Gastroesophageal sphincter (tissue), 4 donors: ENCODE results near the gene CMTM6. TPM values are rescaled to one million over a fixed set of nuclear protein-coding genes. Genes with fewer than 3 reads are reported as not detected.

Experiments used
- ATAC-seq: fragments of 150-250 bp; one replicate; pipeline ENCODE4 v1.9.1; 2016; ENCODE audit warnings: mild to moderate bottlenecking, moderate library complexity
- H3K27ac ChIP-seq, 4 donors: fragments of 200-600 bp; sonication (generic) in 3 of 4; 1 replicate in 3 of 4; 2 replicates in 1 of 4; pipeline ENCODE4 v1.5.1; 2016 to 2019
- H3K27me3 ChIP-seq: fragments of 200-600 bp; sonication (generic); one replicate; pipeline ENCODE4 v1.5.1; 2019
- H3K36me3 ChIP-seq, 2 donors: fragments of 200-600 bp; sonication (generic); one replicate each; pipeline ENCODE4 v1.5.1; 2019; ENCODE audit warnings: control low read depth in 1 of 2
- H3K4me1 ChIP-seq, 3 donors: fragments of 200-600 bp; sonication (generic); 1 replicate in 2 of 3; 2 replicates in 1 of 3; pipeline ENCODE4 v1.5.1; 2016 to 2019; ENCODE audit warnings: control low read depth in 2 of 3
- H3K4me3 ChIP-seq, 2 donors: fragments of 200-600 bp; sonication (generic); one replicate each; pipeline ENCODE4 v1.5.1; 2019; ENCODE audit warnings: mild to moderate bottlenecking in 1 of 2, moderate library complexity in 1 of 2
- H3K9me3 ChIP-seq, 3 donors: fragments of 200-600 bp; sonication (generic); one replicate each; pipeline ENCODE4 v1.5.1; 2017 to 2019; ENCODE audit warnings: control low read depth in 2 of 3
- EP300 ChIP-seq: sonication (generic); formaldehyde crosslinking; IDR thresholded peaks from one replicate; pipeline ENCODE4 v1.6.1; 2017; ENCODE audit warnings: antibody characterized with exemption, mild to moderate bottlenecking
- POLR2A ChIP-seq, 2 donors: fragments of 450-650 bp; IDR thresholded peaks; one replicate each; pipeline ENCODE4 v1.6.1; 2017; ENCODE audit warnings: antibody characterized with exemption in 2 of 2, mild to moderate bottlenecking in 2 of 2, moderate library complexity in 1 of 2
- POLR2AphosphoS5 ChIP-seq: sonication (generic); formaldehyde crosslinking; IDR thresholded peaks from one replicate; pipeline ENCODE4 v1.6.1; 2017; ENCODE audit warnings: antibody characterized with exemption
- WGBS, 2 donors: methylation state at CpG; one replicate each; pipeline ENCODE4 v1.1.5; 2018; ENCODE audit warnings: low coverage in 1 of 2; 5-methylcytosine and 5-hydroxymethylcytosine counted together
- total RNA-seq, 4 donors: library from RNA; depleted of rRNA; stranded (reverse); fragments of >200 nt; gene quantifications; one replicate each; pipeline ENCODE4 v1.1.0, GENCODE V29; 2016
- TF ChIP-seq, protein P1 (sequence below), 4 experiments: fragments of 200-600 bp in 2 of 4; fragments of 450-650 bp in 2 of 4; sonication (generic) in 1 of 4; IDR thresholded peaks; one replicate each; pipeline ENCODE4 v1.5.1; 2017 to 2019; ENCODE audit warnings: antibody characterized with exemption in 4 of 4, mild to moderate bottlenecking in 2 of 4, moderate library complexity in 2 of 4

Gene CMTM6
- total RNA-seq, 4 donors from 2014 or later = 38.8 to 64.0 (median 55.5) TPM

GRCh38 chr3:32436816-32437189 is 65.8 kb downstream of the CMTM6 start:
- WGBS, 2 donors = 80 to 100% methylated on average over 2 to 4 of the region's 4 CpGs
- no peaks in the 10 kb centered on the region for H3K36me3 ChIP-seq
- no peak overlapping the region for H3K27ac ChIP-seq
- TF ChIP-seq POLR2A (IDR thresholded peaks at IDR 0.05) = no peak
- TF ChIP-seq EP300 = no peak
- no peak overlapping the region for H3K4me3 ChIP-seq
- ATAC-seq = no peak
- H3K4me1 ChIP-seq = no peaks in the 10 kb centered on the region
- H3K27me3 ChIP-seq = no peaks in the 10 kb centered on the region
- H3K9me3 ChIP-seq = no peaks in the 10 kb centered on the region

DNA sequence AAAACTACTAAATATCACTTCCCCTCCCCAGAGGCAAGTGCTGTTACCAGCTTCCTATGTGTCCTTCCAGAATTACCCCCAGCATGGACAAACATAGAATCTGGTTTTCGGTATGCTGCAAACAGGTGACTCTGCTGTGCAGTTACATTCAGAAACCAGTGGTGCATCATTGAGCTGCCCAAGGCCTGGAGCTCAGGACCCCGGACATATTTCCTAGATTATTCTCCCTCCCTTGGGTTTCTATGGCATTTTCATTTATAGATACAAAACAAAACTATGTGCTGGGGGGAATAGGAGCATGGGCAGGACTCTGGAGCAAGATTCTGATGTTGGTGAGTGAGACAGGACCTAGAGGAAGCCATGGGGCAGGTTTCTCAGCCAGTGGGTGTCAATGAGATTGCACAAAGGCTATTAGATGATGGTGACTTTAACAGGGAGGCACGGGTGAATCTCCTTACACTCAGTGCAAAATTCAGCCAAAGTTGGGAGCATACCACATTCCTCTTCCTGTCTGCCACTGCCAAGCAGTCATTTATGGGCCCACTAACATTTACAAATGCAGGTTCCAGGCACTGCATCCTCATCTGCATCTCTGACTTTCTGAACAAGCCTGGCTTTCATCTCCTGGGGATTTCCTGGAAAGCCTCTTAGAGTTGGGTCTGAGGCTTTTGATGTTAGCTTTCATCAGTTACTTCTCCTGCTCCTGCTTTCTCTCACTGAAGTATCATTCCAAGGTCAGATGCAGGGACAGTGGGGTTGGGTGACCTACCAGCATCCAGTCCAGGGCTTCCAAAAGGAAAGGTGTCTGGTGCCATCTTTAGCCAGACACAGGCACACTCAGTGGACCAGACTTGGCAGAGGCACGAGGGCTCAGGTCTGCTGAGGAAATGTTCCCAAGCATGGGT is 66.5 kb downstream of the CMTM6 start:
- WGBS, 2 donors = 40 to 49% methylated on average over 2 to 3 of the region's 4 CpGs
- TF ChIP-seq EP300 = no peak
- no peak for TF ChIP-seq POLR2AphosphoS5
- TF ChIP-seq, protein P1, sequence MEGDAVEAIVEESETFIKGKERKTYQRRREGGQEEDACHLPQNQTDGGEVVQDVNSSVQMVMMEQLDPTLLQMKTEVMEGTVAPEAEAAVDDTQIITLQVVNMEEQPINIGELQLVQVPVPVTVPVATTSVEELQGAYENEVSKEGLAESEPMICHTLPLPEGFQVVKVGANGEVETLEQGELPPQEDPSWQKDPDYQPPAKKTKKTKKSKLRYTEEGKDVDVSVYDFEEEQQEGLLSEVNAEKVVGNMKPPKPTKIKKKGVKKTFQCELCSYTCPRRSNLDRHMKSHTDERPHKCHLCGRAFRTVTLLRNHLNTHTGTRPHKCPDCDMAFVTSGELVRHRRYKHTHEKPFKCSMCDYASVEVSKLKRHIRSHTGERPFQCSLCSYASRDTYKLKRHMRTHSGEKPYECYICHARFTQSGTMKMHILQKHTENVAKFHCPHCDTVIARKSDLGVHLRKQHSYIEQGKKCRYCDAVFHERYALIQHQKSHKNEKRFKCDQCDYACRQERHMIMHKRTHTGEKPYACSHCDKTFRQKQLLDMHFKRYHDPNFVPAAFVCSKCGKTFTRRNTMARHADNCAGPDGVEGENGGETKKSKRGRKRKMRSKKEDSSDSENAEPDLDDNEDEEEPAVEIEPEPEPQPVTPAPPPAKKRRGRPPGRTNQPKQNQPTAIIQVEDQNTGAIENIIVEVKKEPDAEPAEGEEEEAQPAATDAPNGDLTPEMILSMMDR (IDR thresholded peaks at IDR 0.05) = no peak
- no peak for TF ChIP-seq POLR2A (IDR thresholded peaks at IDR 0.05)
- Histone ChIP-seq H3K27ac (no peak overlapping the region), H3K27me3 (no peaks in the 10 kb centered on the region), H3K9me3 (no peaks in the 10 kb centered on the region), H3K4me1 (no peaks in the 10 kb centered on the region), H3K36me3 (no peaks in the 10 kb centered on the region), H3K4me3 (no peak overlapping the region)
- ATAC-seq = no peak

DNA sequence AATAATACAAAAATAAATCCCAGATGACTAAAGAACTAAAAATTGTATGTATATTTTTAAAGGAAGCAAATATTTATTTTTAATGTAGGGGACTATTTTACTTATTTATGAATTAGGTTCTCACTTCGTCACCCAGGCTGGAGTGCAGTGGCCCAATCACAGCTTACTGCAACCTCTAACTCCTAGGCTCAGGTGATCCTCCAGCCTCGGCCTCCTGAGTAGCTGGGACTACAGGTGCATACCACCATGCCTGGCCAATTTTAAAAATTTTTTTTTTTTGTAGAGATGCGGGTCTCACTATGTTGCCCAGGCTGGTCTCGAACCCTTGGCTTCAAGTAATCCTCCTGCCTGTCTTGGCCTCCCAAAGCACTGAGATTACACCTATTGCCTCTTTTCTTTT is 68.4 kb downstream of the CMTM6 start:
- TF ChIP-seq EP300 (no peak), POLR2A (IDR thresholded peaks at IDR 0.05) (no peak), POLR2AphosphoS5 (no peak)
- TF ChIP-seq, protein P1 (IDR thresholded peaks at IDR 0.05) = no peak
- 93 to 97% methylated on average over 4 of the region's 4 CpGs for WGBS, 2 donors
- H3K4me3 ChIP-seq = no peak overlapping the region

DNA sequence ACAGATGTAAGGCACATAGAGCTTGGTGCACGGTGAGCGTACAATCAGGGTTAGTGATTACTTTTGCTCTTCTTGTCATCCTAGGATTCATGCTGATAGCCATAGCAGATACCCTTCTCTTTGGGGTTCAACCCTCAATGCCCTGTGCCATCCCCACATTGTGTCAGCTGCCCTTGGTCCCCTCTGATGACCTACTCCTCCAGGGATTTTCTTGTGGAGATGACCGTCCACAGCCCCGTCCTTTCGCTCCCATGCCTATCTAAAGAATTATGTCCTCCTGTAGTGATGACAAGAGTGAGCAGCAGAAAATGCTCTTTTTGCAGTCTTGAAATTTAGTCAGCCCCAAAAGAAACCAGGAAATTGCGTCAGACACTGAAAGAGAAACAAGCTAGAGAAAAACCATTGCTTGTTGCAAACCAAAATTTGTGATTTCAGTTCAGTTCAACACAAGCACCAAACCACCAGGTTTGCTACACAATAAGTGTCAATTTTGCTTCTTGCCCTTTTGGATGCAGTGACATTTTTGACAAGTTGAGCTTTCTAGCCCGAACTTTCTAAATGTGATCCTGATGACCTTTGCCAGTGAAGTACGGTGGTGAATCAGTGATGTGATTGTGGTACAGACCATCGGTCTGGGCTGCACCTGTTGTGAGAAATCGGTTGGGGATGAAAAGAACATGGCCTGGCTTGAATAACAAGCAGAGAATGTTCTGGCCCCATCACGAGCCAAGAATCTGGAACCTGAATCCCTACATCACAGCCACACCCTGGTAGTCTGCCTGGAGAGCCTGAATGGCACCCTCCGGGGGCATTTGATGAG is 69.7 kb downstream of the CMTM6 start:
- no peaks in the 10 kb centered on the region for H3K27me3 ChIP-seq
- no peak overlapping the region for H3K27ac ChIP-seq
- no peak overlapping the region for H3K4me3 ChIP-seq
- peaks cover 0 to 10% (median 4%) of the 10 kb centered on the region in 3 donors for H3K4me1 ChIP-seq
- WGBS, 2 donors = 85 to 96% methylated on average over 6 of the region's 12 CpGs
- no peaks in the 10 kb centered on the region for H3K9me3 ChIP-seq
- TF ChIP-seq, protein P1 (IDR thresholded peaks at IDR 0.05) = no peak
- no peak for TF ChIP-seq POLR2AphosphoS5
- no peak for TF ChIP-seq POLR2A (IDR thresholded peaks at IDR 0.05)
- TF ChIP-seq EP300 = no peak
- ATAC-seq = no peak
- H3K36me3 ChIP-seq = no peaks in the 10 kb centered on the region

More for the DNA sequence above, 68.4 kb downstream of the CMTM6 start:
- Histone ChIP-seq H3K27ac (no peak overlapping the region), H3K9me3 (no peaks in the 10 kb centered on the region), H3K27me3 (no peaks in the 10 kb centered on the region), H3K4me1 (no peaks in the 10 kb centered on the region), H3K36me3 (no peaks in the 10 kb centered on the region)
- no peak for ATAC-seq

GRCh38 chr3:32432045-32432710 is 70.5 kb downstream of the CMTM6 start:
- 90 to 100% methylated on average over 2 of the region's 6 CpGs for WGBS, 2 donors
- H3K4me1 ChIP-seq = peaks cover 0 to 12% (median 4%) of the 10 kb centered on the region in 3 donors
- TF ChIP-seq POLR2A (IDR thresholded peaks at IDR 0.05) = no peak
- TF ChIP-seq, protein P1 (IDR thresholded peaks at IDR 0.05) = no peak
- no peak for TF ChIP-seq POLR2AphosphoS5
- no peak for TF ChIP-seq EP300
- no peak for ATAC-seq
- no peaks in the 10 kb centered on the region for H3K27me3 ChIP-seq
- H3K36me3 ChIP-seq = no peaks in the 10 kb centered on the region
- H3K4me3 ChIP-seq = no peak overlapping the region
- no peak overlapping the region for H3K27ac ChIP-seq
- no peaks in the 10 kb centered on the region for H3K9me3 ChIP-seq
